ENCODE data around the gene KCNT2. TPM values are rescaled to one million over a fixed set of nuclear protein-coding genes. Genes with fewer than 3 reads are reported as not detected.

The KCNT2 gene
- total RNA-seq, 1 donor from 2014 or later, result not detected

- H3K9me3 Mint-ChIP-seq, result no peaks in the 10 kb centered on the region
- ChIA-PET POLR2A (no interaction called here), CTCF (no interaction called here)
- no peak overlapping the region for H3K27ac Mint-ChIP-seq
- no peaks in the 10 kb centered on the region for H3K36me3 Mint-ChIP-seq (ENCODE audit: low read depth)
- H3K27me3 Mint-ChIP-seq, result no peaks in the 10 kb centered on the region
- ATAC-seq (ENCODE audit: low read depth), result no peak
- intact Hi-C loops (cut with micrococcal nuclease), result no loop called here
- no peak overlapping the region for H3K4me3 Mint-ChIP-seq
- H3K4me1 Mint-ChIP-seq, result no peaks in the 10 kb centered on the region
- no peak for TF ChIP-seq CTCF (IDR thresholded peaks at IDR 0.05)
- no peak for DNase-seq
Observed at GRCh38 chr1:196466654-196467053, 141.6 kb downstream of the KCNT2 start.

- Mint-ChIP-seq H3K4me1 (no peaks in the 10 kb centered on the region), H3K36me3 (ENCODE audit: low read depth) (no peaks in the 10 kb centered on the region), H3K4me3 (no peak overlapping the region), H3K9me3 (no peaks in the 10 kb centered on the region), H3K27me3 (no peaks in the 10 kb centered on the region), H3K27ac (no peak overlapping the region)
- DNase-seq (no peak), ATAC-seq (ENCODE audit: low read depth) (no peak)
- intact Hi-C loops (cut with micrococcal nuclease), result no loop called here
- ChIA-PET POLR2A (no interaction called here), CTCF (no interaction called here)
- TF ChIP-seq CTCF (IDR thresholded peaks at IDR 0.05), result no peak
Observed at GRCh38 chr1:196466166-196466565, 142.1 kb downstream of the KCNT2 start.

- ATAC-seq (ENCODE audit: low read depth) (no peak), DNase-seq (no peak)
- H3K27me3 Mint-ChIP-seq, result no peaks in the 10 kb centered on the region
- H3K9me3 Mint-ChIP-seq, result no peaks in the 10 kb centered on the region
- H3K36me3 Mint-ChIP-seq (ENCODE audit: low read depth), result no peaks in the 10 kb centered on the region
- TF ChIP-seq CTCF (IDR thresholded peaks at IDR 0.05), result no peak
- H3K4me3 Mint-ChIP-seq, result no peak overlapping the region
- H3K4me1 Mint-ChIP-seq, result no peaks in the 10 kb centered on the region
- intact Hi-C loops (cut with micrococcal nuclease), result no loop called here
- ChIA-PET CTCF (no interaction called here), POLR2A (no interaction called here)
- no peak overlapping the region for H3K27ac Mint-ChIP-seq
Observed at GRCh38 chr1:196464480-196464941, 143.7 kb downstream of the KCNT2 start.

GRCh38 chr1:196462086-196462485 lies 146.2 kb downstream of the KCNT2 start:
- ATAC-seq (ENCODE audit: low read depth) (no peak), DNase-seq (no peak)
- Mint-ChIP-seq H3K27me3 (no peaks in the 10 kb centered on the region), H3K36me3 (ENCODE audit: low read depth) (no peaks in the 10 kb centered on the region), H3K27ac (no peak overlapping the region), H3K9me3 (no peaks in the 10 kb centered on the region), H3K4me3 (no peak overlapping the region), H3K4me1 (no peaks in the 10 kb centered on the region)
- intact Hi-C loops (cut with micrococcal nuclease), result no loop called here
- CTCF ChIA-PET, result no interaction called here
- TF ChIP-seq CTCF (IDR thresholded peaks at IDR 0.05), result no peak
- POLR2A ChIA-PET, result no interaction called here

- no peak for TF ChIP-seq CTCF (IDR thresholded peaks at IDR 0.05)
- Mint-ChIP-seq H3K36me3 (ENCODE audit: low read depth) (no peaks in the 10 kb centered on the region), H3K27me3 (no peaks in the 10 kb centered on the region), H3K9me3 (no peaks in the 10 kb centered on the region), H3K4me3 (no peak overlapping the region), H3K27ac (no peak overlapping the region), H3K4me1 (no peaks in the 10 kb centered on the region)
- ChIA-PET POLR2A (no interaction called here), CTCF (no interaction called here)
- ATAC-seq (ENCODE audit: low read depth), result no peak
- intact Hi-C loops (cut with micrococcal nuclease), result no loop called here
- DNase-seq, result no peak
Observed at GRCh38 chr1:196461521-196461920, 146.7 kb downstream of the KCNT2 start.

All from activated B cell treated with CpG ODN at 0.5 μM for 24 hours (primary cell).